Panc1 (cell line): ENCODE results near the gene PIEZO1. TPM values are rescaled to one million over a fixed set of nuclear protein-coding genes. Genes with fewer than 3 reads are reported as not detected.

Experiments used
- ATAC-seq: fragments of 200-7000 bp; cut with Tn5 transposase; 2 replicates; pipeline ENCODE4 v1.9.1; 2020; ENCODE audit warnings: mild to moderate bottlenecking, moderate library complexity
- BruUV-seq: library from RNA; stranded (reverse); fragments of 400-500 nt; replicated peaks from 2 replicates; lab custom pipeline; 2021; lab: Mats Ljungman, UMichigan
- CTCF ChIA-PET: fragments of 300-600 bp; sonication (Branson Sonifier 250); formaldehyde crosslinking; loops from one replicate; lab custom pipeline; 2022; ENCODE audit warnings: antibody characterized with exemption; lab: Charles Lee
- POLR2A ChIA-PET: fragments of 300-600 bp; sonication (Branson Sonifier 250); formaldehyde crosslinking; loops from one replicate; lab custom pipeline; 2022; ENCODE audit warnings: antibody characterized with exemption; lab: Charles Lee
- DNase-seq: peaks from one replicate; pipeline ENCODE4 v3.0.0-alpha.2; 2010; ENCODE audit warnings: low read depth, low spot score
- H3K27ac ChIP-seq: 2 replicates; pipeline ENCODE4 v1.5.1; 2011; ENCODE audit warnings: mild to moderate bottlenecking, low read length, inconsistent platforms
- H3K27me3 ChIP-seq: fragments of 200-500 bp; sonication (Bioruptor generic); 2 replicates; pipeline ENCODE4 v1.6.0; 2014; ENCODE audit warnings: low read length, inconsistent platforms; ENCODE audit not compliant: control insufficient read depth, insufficient read depth
- H3K36me3 ChIP-seq: fragments of 200-500 bp; sonication (Bioruptor generic); 2 replicates; pipeline ENCODE4 v1.5.1; 2014; ENCODE audit warnings: inconsistent platforms, mild to moderate bottlenecking, low read length, moderate library complexity; ENCODE audit not compliant: control insufficient read depth, insufficient read depth
- H3K4me1 ChIP-seq: 2 replicates; pipeline ENCODE4 v1.5.1; 2011; ENCODE audit warnings: inconsistent platforms, mild to moderate bottlenecking, low read length, moderate library complexity; ENCODE audit not compliant: control insufficient read depth, insufficient read depth
- H3K4me3 ChIP-seq, 2 experiments: 2 replicates each; pipeline ENCODE4 v1.5.1; 2011 to 2012; ENCODE audit warnings: low read depth in 2 of 2, low read length in 2 of 2, mild to moderate bottlenecking in 2 of 2, inconsistent platforms in 1 of 2, moderate library complexity in 1 of 2
- H3K9me3 ChIP-seq: fragments of 200-500 bp; sonication (Bioruptor generic); 2 replicates; pipeline ENCODE4 v1.5.1; 2014; ENCODE audit warnings: low read depth, mild to moderate bottlenecking, inconsistent platforms, low read length, moderate library complexity; ENCODE audit not compliant: control insufficient read depth, insufficient read depth
- POLR2AphosphoS5 ChIP-seq: IDR thresholded peaks from 2 replicates; pipeline ENCODE4 v1.6.1; 2012; ENCODE audit warnings: mild to moderate bottlenecking, low read depth, low read length, moderate library complexity
- REST ChIP-seq, 2 experiments: IDR thresholded peaks; 2 replicates each; pipeline ENCODE4 v1.6.1; 2011 to 2012; ENCODE audit warnings: low read depth in 2 of 2, control low read depth in 1 of 2, low read length in 1 of 2, mild to moderate bottlenecking in 1 of 2, moderate library complexity in 1 of 2; ENCODE audit not compliant: insufficient read depth in 1 of 2
- SIN3A ChIP-seq: IDR thresholded peaks from 2 replicates; pipeline ENCODE4 v1.6.1; 2012; ENCODE audit warnings: low read depth, mild to moderate bottlenecking, low read length, moderate library complexity, borderline replicate concordance; ENCODE audit not compliant: insufficient read depth
- TCF7L2 ChIP-seq: IDR thresholded peaks from 2 replicates; pipeline ENCODE4 v1.6.1; 2011; ENCODE audit warnings: mild to moderate bottlenecking, low read depth, low read length, inconsistent platforms
- in situ Hi-C: cut with HindIII; loops from 2 replicates; pipeline ENCODE4 v1.10.0; 2016; ENCODE audit warnings: low sequenced_read_pairs, low pct_unique_long_range_greater_than_20kb
- intact Hi-C: fragments of 100-400 bp; cut with micrococcal nuclease; formaldehyde crosslinking; loops from one replicate; pipeline ENCODE4 v1.10.0; 2022; ENCODE audit not compliant: unreplicated experiment
- total RNA-seq: library from RNA; stranded (reverse); gene quantifications from one replicate; pipeline ENCODE4 v1.2.1, GENCODE V29; 2021; ENCODE audit not compliant: unreplicated experiment
- TF ChIP-seq, protein P1 (sequence below): fragments of 450-650 bp; IDR thresholded peaks from 2 replicates; pipeline ENCODE4 v1.5.1; 2017; ENCODE audit warnings: mild to moderate bottlenecking

Gene PIEZO1
- total RNA-seq, 1 experiment from 2014 or later = 175 TPM

DNA sequence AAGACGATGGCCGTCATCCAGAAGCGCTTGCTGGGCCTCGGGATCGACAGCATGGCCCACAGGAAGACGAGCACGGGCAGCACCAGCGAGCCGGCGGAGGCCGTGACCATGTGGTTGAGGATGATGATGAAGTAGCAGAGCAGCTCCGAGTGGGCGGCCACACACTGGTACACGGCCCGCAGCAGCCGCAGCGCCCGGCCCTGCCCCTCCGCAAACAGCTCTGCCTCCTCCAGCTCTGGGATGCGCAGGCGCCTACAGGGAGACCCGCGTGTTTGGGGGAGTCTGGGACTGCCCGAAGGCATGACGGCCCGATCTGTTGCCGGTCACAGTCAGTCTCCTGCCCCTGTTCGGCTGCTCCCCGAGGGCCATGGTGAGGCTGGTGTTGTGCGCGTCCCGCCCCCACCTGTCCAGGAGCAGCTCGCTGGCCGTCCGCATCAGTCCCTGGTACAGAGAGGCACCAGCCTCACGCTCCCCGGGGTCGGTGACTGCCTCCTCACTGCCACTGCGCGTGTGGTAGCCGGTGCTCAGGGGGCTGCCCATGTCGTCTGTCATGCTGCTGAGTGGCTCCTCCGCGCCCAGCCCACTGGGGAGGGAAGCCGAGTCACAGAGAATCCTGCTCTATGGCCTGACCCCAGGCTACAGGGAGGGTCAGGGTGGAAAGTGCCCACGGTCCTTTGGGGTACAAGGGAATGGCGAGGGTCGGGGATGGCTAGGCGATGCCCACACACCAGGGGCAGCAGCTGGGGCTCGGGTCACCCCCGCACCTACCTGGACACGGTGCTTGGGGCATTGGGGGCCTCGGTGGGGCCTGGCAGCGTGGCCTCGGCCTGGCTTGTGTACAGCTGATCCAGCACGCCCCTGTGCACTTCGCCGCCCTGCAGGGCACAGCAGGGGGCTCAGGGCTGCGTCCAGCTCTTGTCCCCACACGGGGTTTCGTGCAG is 62.9 kb downstream of the PIEZO1 start:
- TF ChIP-seq POLR2AphosphoS5 (no peak), REST (IDR thresholded peaks at IDR 0.05; ENCODE audit: insufficient read depth in 1 of 2, low read depth in 2 of 2, low read length in 1 of 2) (no peak), TCF7L2 (no peak), SIN3A (no peak)
- TF ChIP-seq, protein P1, sequence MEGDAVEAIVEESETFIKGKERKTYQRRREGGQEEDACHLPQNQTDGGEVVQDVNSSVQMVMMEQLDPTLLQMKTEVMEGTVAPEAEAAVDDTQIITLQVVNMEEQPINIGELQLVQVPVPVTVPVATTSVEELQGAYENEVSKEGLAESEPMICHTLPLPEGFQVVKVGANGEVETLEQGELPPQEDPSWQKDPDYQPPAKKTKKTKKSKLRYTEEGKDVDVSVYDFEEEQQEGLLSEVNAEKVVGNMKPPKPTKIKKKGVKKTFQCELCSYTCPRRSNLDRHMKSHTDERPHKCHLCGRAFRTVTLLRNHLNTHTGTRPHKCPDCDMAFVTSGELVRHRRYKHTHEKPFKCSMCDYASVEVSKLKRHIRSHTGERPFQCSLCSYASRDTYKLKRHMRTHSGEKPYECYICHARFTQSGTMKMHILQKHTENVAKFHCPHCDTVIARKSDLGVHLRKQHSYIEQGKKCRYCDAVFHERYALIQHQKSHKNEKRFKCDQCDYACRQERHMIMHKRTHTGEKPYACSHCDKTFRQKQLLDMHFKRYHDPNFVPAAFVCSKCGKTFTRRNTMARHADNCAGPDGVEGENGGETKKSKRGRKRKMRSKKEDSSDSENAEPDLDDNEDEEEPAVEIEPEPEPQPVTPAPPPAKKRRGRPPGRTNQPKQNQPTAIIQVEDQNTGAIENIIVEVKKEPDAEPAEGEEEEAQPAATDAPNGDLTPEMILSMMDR = no peak
- ChIA-PET CTCF (interaction anchor here (0.7 kb wide), 1 partner anchor 120 kb away, joined by 4 read pairs; no protein-coding TSS in a partner anchor), POLR2A (no interaction called here)
- DNase-seq = no peak
- Histone ChIP-seq H3K9me3 (no peaks in the 10 kb centered on the region), H3K4me3 (no peak overlapping the region), H3K27ac (no peak overlapping the region), H3K36me3 (peaks cover 2% of the 10 kb centered on the region), H3K4me1 (no peaks in the 10 kb centered on the region), H3K27me3 (no peaks in the 10 kb centered on the region)
- no peak for ATAC-seq
- intact Hi-C loops (no loop called here), in situ Hi-C loops (no loop called here)
- no TSS peak for BruUV-seq

GRCh38 chr16:88721236-88721635 is 63.8 kb downstream of the PIEZO1 start:
- Histone ChIP-seq H3K4me3 (no peak overlapping the region), H3K36me3 (peaks cover 2% of the 10 kb centered on the region), H3K4me1 (no peaks in the 10 kb centered on the region), H3K27me3 (no peaks in the 10 kb centered on the region), H3K9me3 (no peaks in the 10 kb centered on the region), H3K27ac (no peak overlapping the region)
- ChIA-PET CTCF (no interaction called here), POLR2A (no interaction called here)
- DNase-seq = no peak
- no TSS peak for BruUV-seq
- intact Hi-C loops (no loop called here), in situ Hi-C loops (no loop called here)
- ATAC-seq = no peak
- TF ChIP-seq, protein P1 = no peak
- TF ChIP-seq SIN3A (no peak), TCF7L2 (no peak), REST (IDR thresholded peaks at IDR 0.05; ENCODE audit: insufficient read depth in 1 of 2, low read depth in 2 of 2, low read length in 1 of 2) (no peak), POLR2AphosphoS5 (no peak)
